Left ventricle myocardium inferior (tissue), 1 donor: ENCODE results near the gene ERICH3. TPM values are rescaled to one million over a fixed set of nuclear protein-coding genes. Genes with fewer than 3 reads are reported as not detected.

Experiments
- DNase-seq: peaks from one replicate; pipeline ENCODE4 v3.0.0-alpha.2; 2020
- H3K27ac ChIP-seq: fragments of 200-600 bp; replicated peaks from 2 replicates; pipeline ENCODE4 v1.8.0; 2021
- H3K27me3 ChIP-seq: fragments of 200-600 bp; 2 replicates; pipeline ENCODE4 v1.8.0; 2021; ENCODE audit warnings: low read depth
- H3K36me3 ChIP-seq: fragments of 200-600 bp; 2 replicates; pipeline ENCODE4 v1.8.0; 2021
- H3K4me1 ChIP-seq: fragments of 200-600 bp; 2 replicates; pipeline ENCODE4 v1.8.0; 2021
- H3K4me3 ChIP-seq: fragments of 200-600 bp; 2 replicates; pipeline ENCODE4 v1.8.0; 2021; ENCODE audit warnings: mild to moderate bottlenecking, moderate library complexity
- H3K9me3 ChIP-seq: fragments of 200-600 bp; replicated peaks from 2 replicates; pipeline ENCODE4 v1.8.0; 2021
- CTCF ChIP-seq: fragments of 200-600 bp; IDR thresholded peaks from 2 replicates; pipeline ENCODE4 v1.8.0; 2021; ENCODE audit warnings: antibody characterized with exemption, mild to moderate bottlenecking, borderline replicate concordance
- intact Hi-C: fragments of 100-400 bp; cut with micrococcal nuclease; formaldehyde crosslinking; loops from one replicate; pipeline ENCODE4 v1.11.0; 2022
- total RNA-seq: library from RNA; stranded (reverse); fragmentation: NEBNext Ultra II Directional; extraction: Animal tissue kit (Norgen Biotek cat#: 25700); gene quantifications from one replicate; pipeline ENCODE4 v1.2.1, GENCODE V29; 2021
- donor health status: DM: no; HTN: yes; CAD: no; lungs with severe emphysema.

ERICH3 gene
- total RNA-seq, 1 donor from 2014 or later, result not detected

DNA sequence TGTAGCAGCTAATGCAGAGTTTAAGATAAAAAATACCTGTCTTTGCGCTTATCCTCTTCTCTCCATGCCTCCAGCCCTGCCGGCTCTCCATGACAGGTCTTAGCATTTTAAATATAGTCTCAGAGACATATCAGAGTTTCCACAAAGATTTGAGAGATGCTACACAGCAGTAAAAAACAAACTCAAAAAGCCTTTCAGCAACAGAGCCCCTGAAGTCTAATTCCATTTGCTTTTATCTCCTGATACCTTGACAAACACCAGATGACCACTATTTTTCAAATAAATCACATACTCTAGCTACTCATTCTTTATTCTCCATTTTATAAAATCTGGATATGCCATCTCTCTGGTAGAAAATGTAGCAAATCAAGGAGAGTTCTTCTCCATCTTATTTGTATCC is 81.6 kb downstream of the ERICH3 start:
- Histone ChIP-seq H3K27me3 (peaks cover 3% of the 10 kb centered on the region), H3K9me3 (no peaks in the 10 kb centered on the region), H3K27ac (no peak overlapping the region), H3K4me1 (no peaks in the 10 kb centered on the region), H3K4me3 (no peak overlapping the region), H3K36me3 (no peaks in the 10 kb centered on the region)
- TF ChIP-seq CTCF, result no peak
- DNase-seq, result no peak
- intact Hi-C loops, result no loop called here

DNA sequence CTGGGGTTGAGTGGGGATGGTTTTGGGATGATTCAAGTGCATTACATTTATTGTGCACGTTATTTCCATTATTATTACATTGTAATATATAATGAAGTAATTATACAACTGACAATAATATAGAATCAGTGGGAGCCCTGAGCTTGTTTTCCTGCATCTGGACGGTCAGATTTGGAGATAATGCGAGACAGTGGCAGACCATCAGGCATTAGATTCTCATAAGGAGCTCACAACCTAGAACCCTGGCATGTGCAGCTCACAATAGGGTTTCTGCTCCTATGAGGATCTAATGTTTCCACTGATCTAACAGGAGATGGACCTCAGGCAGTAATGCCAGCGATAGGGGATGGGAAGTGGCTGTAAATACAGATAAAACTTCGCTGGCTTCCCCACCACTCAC is 83.3 kb downstream of the ERICH3 start:
- no peak overlapping the region for H3K27ac ChIP-seq
- no peak for TF ChIP-seq CTCF
- intact Hi-C loops, result no loop called here
- no peak for DNase-seq
- H3K4me1 ChIP-seq, result no peaks in the 10 kb centered on the region
- no peaks in the 10 kb centered on the region for H3K9me3 ChIP-seq
- no peak overlapping the region for H3K4me3 ChIP-seq
- H3K27me3 ChIP-seq, result peaks cover 3% of the 10 kb centered on the region
- no peaks in the 10 kb centered on the region for H3K36me3 ChIP-seq

- no peak overlapping the region for H3K4me3 ChIP-seq
- H3K27ac ChIP-seq, result no peak overlapping the region
- no peak for TF ChIP-seq CTCF
- intact Hi-C loops, result no loop called here
- no peak for DNase-seq
- H3K27me3 ChIP-seq, result peaks cover 3% of the 10 kb centered on the region
- no peaks in the 10 kb centered on the region for H3K9me3 ChIP-seq
- H3K4me1 ChIP-seq, result no peaks in the 10 kb centered on the region
- H3K36me3 ChIP-seq, result no peaks in the 10 kb centered on the region
Measured at GRCh38 chr1:74587888-74588287, 85.7 kb downstream of the ERICH3 start.

DNA sequence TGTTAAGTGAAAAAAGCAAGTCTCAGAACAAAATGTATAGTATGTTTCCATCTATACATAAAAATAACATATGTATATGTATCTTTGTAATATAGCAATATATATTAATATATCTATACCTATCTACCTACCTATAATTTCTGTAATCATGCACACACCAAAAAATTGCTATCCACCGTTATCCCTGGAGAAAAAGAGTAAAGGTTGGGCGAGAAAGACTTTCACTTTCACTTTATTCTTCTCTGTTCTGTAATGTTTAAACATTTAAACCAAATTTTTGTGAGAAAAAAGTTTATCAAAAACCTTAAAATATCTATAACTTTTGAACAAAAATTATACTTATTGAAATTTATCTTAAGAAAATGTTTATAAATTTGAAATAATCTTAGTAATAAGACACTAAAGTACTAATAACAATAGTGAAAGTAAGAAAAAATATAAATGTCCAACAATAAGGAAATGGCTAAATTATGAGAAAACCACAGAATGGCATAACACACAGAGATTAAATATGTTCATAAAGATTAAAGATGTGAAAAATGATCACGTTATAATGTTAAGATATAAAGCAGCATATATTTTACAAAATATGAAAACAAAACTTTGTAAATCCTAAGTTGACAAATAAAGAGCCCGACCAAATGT is 87.2 kb downstream of the ERICH3 start:
- intact Hi-C loops, result no loop called here
- no peaks in the 10 kb centered on the region for H3K9me3 ChIP-seq

GRCh38 chr1:74584185-74584584 is 89.4 kb downstream of the ERICH3 start:
- Histone ChIP-seq H3K27ac (no peak overlapping the region), H3K27me3 (no peaks in the 10 kb centered on the region), H3K4me3 (no peak overlapping the region), H3K9me3 (no peaks in the 10 kb centered on the region), H3K36me3 (no peaks in the 10 kb centered on the region), H3K4me1 (no peaks in the 10 kb centered on the region)
- no peak for TF ChIP-seq CTCF
- intact Hi-C loops, result no loop called here
- DNase-seq, result no peak

More for the DNA sequence above, 87.2 kb downstream of the ERICH3 start:
- no peaks in the 10 kb centered on the region for H3K4me1 ChIP-seq
- H3K4me3 ChIP-seq, result no peak overlapping the region
- no peak for TF ChIP-seq CTCF
- peaks cover 3% of the 10 kb centered on the region for H3K27me3 ChIP-seq
- no peak for DNase-seq
- H3K27ac ChIP-seq, result no peak overlapping the region
- no peaks in the 10 kb centered on the region for H3K36me3 ChIP-seq
